Liver (tissue), 9 donors: Measurements from ENCODE around the gene NPW. TPM values are rescaled to one million over a fixed set of nuclear protein-coding genes. Genes with fewer than 3 reads are reported as not detected.

Experiments used
- DNase-seq: peaks from one replicate; pipeline ENCODE4 v3.0.0-alpha.2; 2017; ENCODE audit warnings: low spot score
- H3K27ac ChIP-seq, 2 donors: one replicate each; pipeline ENCODE4 v1.7.0; 2013; ENCODE audit warnings: inconsistent platforms in 2 of 2, low read length in 2 of 2, control low read depth in 1 of 2, low read depth in 1 of 2, mild to moderate bottlenecking in 1 of 2
- H3K27me3 ChIP-seq, 4 donors: one replicate each; pipeline versions ENCODE4 v1.6.1 to v1.7.0; 2013; ENCODE audit warnings: low read length in 3 of 4, inconsistent platforms in 1 of 4, mild to moderate bottlenecking in 1 of 4, moderate library complexity in 1 of 4; ENCODE audit not compliant: control insufficient read depth in 4 of 4, insufficient read depth in 4 of 4
- H3K36me3 ChIP-seq, 4 donors: one replicate each; pipeline versions ENCODE4 v1.6.1 to v1.7.0; 2013; ENCODE audit warnings: low read length in 3 of 4, mild to moderate bottlenecking in 3 of 4, low read depth in 1 of 4, moderate library complexity in 1 of 4; ENCODE audit not compliant: control insufficient read depth in 4 of 4, insufficient read depth in 3 of 4
- H3K4me1 ChIP-seq, 4 donors: one replicate each; pipeline versions ENCODE4 v1.6.1 to v1.7.0; 2013; ENCODE audit warnings: low read length in 3 of 4, mild to moderate bottlenecking in 3 of 4, moderate library complexity in 1 of 4; ENCODE audit not compliant: control insufficient read depth in 4 of 4, insufficient read depth in 4 of 4
- H3K4me3 ChIP-seq, 3 donors: one replicate each; pipeline versions ENCODE4 v1.6.1 to v1.7.0; 2013; ENCODE audit warnings: low read length in 3 of 3, control low read depth in 1 of 3, low read depth in 1 of 3, mild to moderate bottlenecking in 1 of 3
- H3K9ac ChIP-seq, 2 donors: one replicate each; pipeline ENCODE4 v1.7.0; 2013; ENCODE audit warnings: low read length in 2 of 2, mild to moderate bottlenecking in 2 of 2, moderate library complexity in 2 of 2, control low read depth in 1 of 2, low read depth in 1 of 2
- H3K9me3 ChIP-seq, 4 donors: one replicate each; pipeline versions ENCODE4 v1.6.1 to v1.7.0; 2013; ENCODE audit warnings: low read length in 3 of 4; ENCODE audit not compliant: control insufficient read depth in 4 of 4
- CTCF ChIP-seq: fragments of 150-350 bp; IDR thresholded peaks from 2 replicates; pipeline ENCODE4 v1.5.1; 2017; ENCODE audit warnings: improper control_type of control experiment, low read depth, low read length; ENCODE audit not compliant: missing input control
- EGR1 ChIP-seq, 2 donors: IDR thresholded peaks; 2 replicates each; pipeline ENCODE4 v1.6.1; 2016 to 2018; ENCODE audit warnings: antibody characterized with exemption in 2 of 2, low read depth in 2 of 2
- GABPA ChIP-seq, 2 donors: IDR thresholded peaks in 1 of 2; conservative IDR thresholded peaks in 1 of 2; 2 replicates each; pipeline ENCODE4 v1.6.1; 2016; ENCODE audit warnings: antibody characterized with exemption in 2 of 2, mild to moderate bottlenecking in 1 of 2, moderate library complexity in 1 of 2
- HNF4A ChIP-seq, 2 donors: conservative IDR thresholded peaks; 2 replicates each; pipeline ENCODE4 v1.6.1; 2016; ENCODE audit warnings: antibody characterized with exemption in 2 of 2, mild to moderate bottlenecking in 2 of 2
- HNF4G ChIP-seq: IDR thresholded peaks from 2 replicates; pipeline ENCODE4 v1.6.1; 2016; ENCODE audit warnings: antibody characterized with exemption
- JUND ChIP-seq, 2 donors: IDR thresholded peaks; 2 replicates each; pipeline ENCODE4 v1.6.1; 2016; ENCODE audit warnings: antibody characterized with exemption in 2 of 2
- NR2F2 ChIP-seq: IDR thresholded peaks from 2 replicates; pipeline ENCODE4 v1.6.1; 2016; ENCODE audit warnings: antibody characterized with exemption
- RXRA ChIP-seq, 2 donors: IDR thresholded peaks; 2 replicates each; pipeline ENCODE4 v1.6.1; 2017 to 2018; ENCODE audit warnings: antibody characterized with exemption in 2 of 2, mild to moderate bottlenecking in 1 of 2
- SP1 ChIP-seq: IDR thresholded peaks from 2 replicates; pipeline ENCODE4 v1.6.1; 2018; ENCODE audit warnings: antibody characterized with exemption, mild to moderate bottlenecking
- YY1 ChIP-seq: IDR thresholded peaks from 2 replicates; pipeline ENCODE4 v1.6.1; 2016; ENCODE audit warnings: antibody characterized with exemption, mild to moderate bottlenecking
- WGBS: extraction: QIAGEN DNeasy Blood & Tissue Kit; methylation state at CpG from one replicate; pipeline ENCODE4 v1.1.7; 2013; 5-methylcytosine and 5-hydroxymethylcytosine counted together
- polyA plus RNA-seq, 2 donors: library from polyadenylated mRNA; stranded (reverse) in 1 of 2; unstranded in 1 of 2; fragments of 200-250 nt in 1 of 2; fragments of >200 nt in 1 of 2; fragmentation: Nextera tagmentation in 1 of 2; extraction: Ambion mirVana in 1 of 2; gene quantifications; one replicate each; pipeline versions ENCODE4 v1.2.1 to v1.2.3, GENCODE V29; 2013 to 2015
- total RNA-seq, 2 donors: library from RNA; depleted of rRNA; stranded (reverse); fragments of >200 nt; gene quantifications; one replicate each; pipeline ENCODE4 v1.2.3, GENCODE V29; 2014
- TF ChIP-seq, protein P1 (sequence below): IDR thresholded peaks from 2 replicates; pipeline ENCODE4 v1.6.1; 2016; ENCODE audit warnings: antibody characterized with exemption
- TF ChIP-seq, protein P2 (sequence below): IDR thresholded peaks from 2 replicates; pipeline ENCODE4 v1.6.1; 2016; ENCODE audit warnings: antibody characterized with exemption
- TF ChIP-seq, protein P3 (sequence below): IDR thresholded peaks from 2 replicates; pipeline ENCODE4 v1.6.1; 2016; ENCODE audit warnings: antibody characterized with exemption
- TF ChIP-seq, protein P4 (sequence below): IDR thresholded peaks from 2 replicates; pipeline ENCODE4 v1.6.1; 2016; ENCODE audit warnings: antibody characterized with exemption, mild to moderate bottlenecking
- donor health status: healthy.
- donor health status: healthy.
- donor health status: healthy.
- donor health status: healthy.
- donor health status: healthy.

NPW gene
- total and polyA plus RNA-seq, 4 donors, result 1.3 to 20.6 (median 9.1) TPM

DNA sequence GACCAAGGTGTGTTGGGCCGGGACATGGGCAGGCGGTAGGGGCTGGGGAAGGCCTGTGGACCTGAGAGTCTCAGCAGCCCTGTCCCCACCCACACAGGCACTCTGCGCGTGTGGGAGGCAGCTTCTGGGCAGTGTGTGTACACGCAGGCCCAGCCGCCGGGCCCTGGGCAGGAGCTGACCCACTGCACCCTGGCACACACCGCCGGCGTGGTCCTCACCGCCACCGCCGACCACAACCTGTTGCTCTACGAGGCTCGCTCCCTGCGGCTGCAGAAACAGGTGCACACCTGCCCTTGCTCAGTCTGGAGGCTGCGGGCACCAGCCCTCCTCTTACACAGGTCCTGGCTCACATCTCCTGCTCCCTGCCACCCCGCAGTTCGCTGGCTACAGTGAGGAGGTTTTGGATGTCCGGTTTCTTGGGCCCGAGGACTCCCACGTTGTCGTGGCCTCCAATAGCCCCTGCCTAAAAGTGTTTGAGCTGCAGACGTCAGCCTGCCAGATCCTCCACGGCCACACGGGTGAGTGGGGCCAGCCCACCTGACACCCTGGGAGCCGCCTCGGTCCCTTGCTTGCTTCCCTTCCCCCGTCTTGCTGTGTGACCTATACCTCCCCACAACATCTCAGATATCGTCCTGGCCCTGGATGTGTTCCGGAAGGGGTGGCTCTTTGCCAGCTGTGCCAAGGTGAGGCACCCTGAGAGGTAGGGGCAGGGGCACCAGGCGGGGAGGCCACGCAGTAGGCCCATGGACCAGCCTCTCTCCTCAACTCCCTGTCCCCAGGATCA, 44.0 kb upstream of the NPW start:
- peaks cover 14 to 41% (median 16%) of the 10 kb centered on the region in 4 donors for H3K36me3 ChIP-seq
- no peak for DNase-seq
- no peak overlapping the region for H3K9ac ChIP-seq
- TF ChIP-seq NR2F2, result no peak
- TF ChIP-seq SP1, result no peak
- TF ChIP-seq YY1, result no peak
- TF ChIP-seq, protein P1, sequence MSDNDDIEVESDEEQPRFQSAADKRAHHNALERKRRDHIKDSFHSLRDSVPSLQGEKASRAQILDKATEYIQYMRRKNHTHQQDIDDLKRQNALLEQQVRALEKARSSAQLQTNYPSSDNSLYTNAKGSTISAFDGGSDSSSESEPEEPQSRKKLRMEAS, result no peak
- no peak for TF ChIP-seq HNF4G
- TF ChIP-seq, protein P2, sequence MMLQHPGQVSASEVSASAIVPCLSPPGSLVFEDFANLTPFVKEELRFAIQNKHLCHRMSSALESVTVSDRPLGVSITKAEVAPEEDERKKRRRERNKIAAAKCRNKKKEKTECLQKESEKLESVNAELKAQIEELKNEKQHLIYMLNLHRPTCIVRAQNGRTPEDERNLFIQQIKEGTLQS, result no peak
- no peak for TF ChIP-seq CTCF
- no peak for TF ChIP-seq HNF4A (conservative IDR thresholded peaks at IDR 0.05)
- no peak for TF ChIP-seq GABPA (IDR thresholded peaks at IDR 0.05 in 1 of 2, conservative IDR thresholded peaks at IDR 0.05 in 1 of 2)
- no peak for TF ChIP-seq RXRA (IDR thresholded peaks at IDR 0.05)
- TF ChIP-seq, protein P3, sequence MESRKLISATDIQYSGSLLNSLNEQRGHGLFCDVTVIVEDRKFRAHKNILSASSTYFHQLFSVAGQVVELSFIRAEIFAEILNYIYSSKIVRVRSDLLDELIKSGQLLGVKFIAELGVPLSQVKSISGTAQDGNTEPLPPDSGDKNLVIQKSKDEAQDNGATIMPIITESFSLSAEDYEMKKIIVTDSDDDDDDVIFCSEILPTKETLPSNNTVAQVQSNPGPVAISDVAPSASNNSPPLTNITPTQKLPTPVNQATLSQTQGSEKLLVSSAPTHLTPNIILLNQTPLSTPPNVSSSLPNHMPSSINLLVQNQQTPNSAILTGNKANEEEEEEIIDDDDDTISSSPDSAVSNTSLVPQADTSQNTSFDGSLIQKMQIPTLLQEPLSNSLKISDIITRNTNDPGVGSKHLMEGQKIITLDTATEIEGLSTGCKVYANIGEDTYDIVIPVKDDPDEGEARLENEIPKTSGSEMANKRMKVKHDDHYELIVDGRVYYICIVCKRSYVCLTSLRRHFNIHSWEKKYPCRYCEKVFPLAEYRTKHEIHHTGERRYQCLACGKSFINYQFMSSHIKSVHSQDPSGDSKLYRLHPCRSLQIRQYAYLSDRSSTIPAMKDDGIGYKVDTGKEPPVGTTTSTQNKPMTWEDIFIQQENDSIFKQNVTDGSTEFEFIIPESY, result no peak
- TF ChIP-seq, protein P4, sequence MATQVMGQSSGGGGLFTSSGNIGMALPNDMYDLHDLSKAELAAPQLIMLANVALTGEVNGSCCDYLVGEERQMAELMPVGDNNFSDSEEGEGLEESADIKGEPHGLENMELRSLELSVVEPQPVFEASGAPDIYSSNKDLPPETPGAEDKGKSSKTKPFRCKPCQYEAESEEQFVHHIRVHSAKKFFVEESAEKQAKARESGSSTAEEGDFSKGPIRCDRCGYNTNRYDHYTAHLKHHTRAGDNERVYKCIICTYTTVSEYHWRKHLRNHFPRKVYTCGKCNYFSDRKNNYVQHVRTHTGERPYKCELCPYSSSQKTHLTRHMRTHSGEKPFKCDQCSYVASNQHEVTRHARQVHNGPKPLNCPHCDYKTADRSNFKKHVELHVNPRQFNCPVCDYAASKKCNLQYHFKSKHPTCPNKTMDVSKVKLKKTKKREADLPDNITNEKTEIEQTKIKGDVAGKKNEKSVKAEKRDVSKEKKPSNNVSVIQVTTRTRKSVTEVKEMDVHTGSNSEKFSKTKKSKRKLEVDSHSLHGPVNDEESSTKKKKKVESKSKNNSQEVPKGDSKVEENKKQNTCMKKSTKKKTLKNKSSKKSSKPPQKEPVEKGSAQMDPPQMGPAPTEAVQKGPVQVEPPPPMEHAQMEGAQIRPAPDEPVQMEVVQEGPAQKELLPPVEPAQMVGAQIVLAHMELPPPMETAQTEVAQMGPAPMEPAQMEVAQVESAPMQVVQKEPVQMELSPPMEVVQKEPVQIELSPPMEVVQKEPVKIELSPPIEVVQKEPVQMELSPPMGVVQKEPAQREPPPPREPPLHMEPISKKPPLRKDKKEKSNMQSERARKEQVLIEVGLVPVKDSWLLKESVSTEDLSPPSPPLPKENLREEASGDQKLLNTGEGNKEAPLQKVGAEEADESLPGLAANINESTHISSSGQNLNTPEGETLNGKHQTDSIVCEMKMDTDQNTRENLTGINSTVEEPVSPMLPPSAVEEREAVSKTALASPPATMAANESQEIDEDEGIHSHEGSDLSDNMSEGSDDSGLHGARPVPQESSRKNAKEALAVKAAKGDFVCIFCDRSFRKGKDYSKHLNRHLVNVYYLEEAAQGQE, result no peak
- H3K4me3 ChIP-seq, result no peak overlapping the region
- H3K4me1 ChIP-seq, result peaks cover 7 to 31% (median 18%) of the 10 kb centered on the region in 4 donors
- WGBS, result 96% methylated on average over 33 of the region's 33 CpGs
- H3K9me3 ChIP-seq, result no peaks in the 10 kb centered on the region
- no peak overlapping the region for H3K27ac ChIP-seq
- H3K27me3 ChIP-seq, result no peaks in the 10 kb centered on the region

GRCh38 chr16:1976216-1976520, 43.4 kb upstream of the NPW start:
- Histone ChIP-seq H3K27me3 (no peaks in the 10 kb centered on the region), H3K4me3 (no peak overlapping the region), H3K9ac (no peak overlapping the region), H3K4me1 (peaks cover 7 to 27% (median 13%) of the 10 kb centered on the region in 4 donors), H3K36me3 (peaks cover 14 to 41% (median 16%) of the 10 kb centered on the region in 4 donors), H3K27ac (no peak overlapping the region), H3K9me3 (no peaks in the 10 kb centered on the region)
- TF ChIP-seq NR2F2 (no peak), EGR1 (IDR thresholded peaks at IDR 0.05; ENCODE audit: low read depth in 2 of 2) (no peak), JUND (IDR thresholded peaks at IDR 0.05) (no peak)
- TF ChIP-seq, protein P3, result no peak
- TF ChIP-seq, protein P4, result no peak
- no peak for DNase-seq
- WGBS, result 96% methylated on average over 8 of the region's 8 CpGs
